HG02588 (cell line): ENCODE measurements around the gene RBM47.

ENCODE experiments used
- ATAC-seq: cut with Tn5 transposase; IDR thresholded peaks from one replicate; pipeline ENCODE4 v1.9.1; 2021; ENCODE audit warnings: mild to moderate bottlenecking, moderate library complexity; ENCODE audit not compliant: unreplicated experiment

The RBM47 gene

GRCh38 chr4:40626183-40626990, 3.3 kb downstream of the RBM47 start:
- no peak for ATAC-seq

- ATAC-seq = no peak
Observed at GRCh38 chr4:40623707-40624106, 6.0 kb downstream of the RBM47 start.

GRCh38 chr4:40622913-40623312, 6.8 kb downstream of the RBM47 start:
- ATAC-seq = no peak

GRCh38 chr4:40621592-40622512, 7.8 kb downstream of the RBM47 start:
- peak; percentile 63 for ATAC-seq

GRCh38 chr4:40621229-40621591, 8.5 kb downstream of the RBM47 start:
- ATAC-seq = peak; percentile 26

GRCh38 chr4:40619600-40619999, 10.1 kb downstream of the RBM47 start:
- no peak for ATAC-seq

- no peak for ATAC-seq
Observed at GRCh38 chr4:40617872-40618271, 11.8 kb downstream of the RBM47 start.

- no peak for ATAC-seq
Observed at GRCh38 chr4:40614031-40614430, 15.6 kb downstream of the RBM47 start.

- ATAC-seq = no peak
Observed at GRCh38 chr4:40613456-40613855, 16.2 kb downstream of the RBM47 start.

- ATAC-seq = no peak
Observed at GRCh38 chr4:40612831-40613230, 16.8 kb downstream of the RBM47 start.

- no peak for ATAC-seq
Observed at GRCh38 chr4:40612283-40612682, 17.4 kb downstream of the RBM47 start.

- no peak for ATAC-seq
Observed at GRCh38 chr4:40608628-40609027, 21.0 kb downstream of the RBM47 start.

GRCh38 chr4:40607221-40607620, 22.4 kb downstream of the RBM47 start:
- ATAC-seq = no peak

- ATAC-seq = no peak
Observed at GRCh38 chr4:40606239-40606767, 23.4 kb downstream of the RBM47 start.

- no peak for ATAC-seq
Observed at GRCh38 chr4:40603281-40603680, 26.4 kb downstream of the RBM47 start.

GRCh38 chr4:40601641-40602040, 28.0 kb downstream of the RBM47 start:
- no peak for ATAC-seq

- ATAC-seq = no peak
Observed at GRCh38 chr4:40600850-40601249, 28.8 kb downstream of the RBM47 start.

GRCh38 chr4:40599431-40599830, 30.2 kb downstream of the RBM47 start:
- ATAC-seq = no peak

- ATAC-seq = no peak
Observed at GRCh38 chr4:40596522-40596921, 33.1 kb downstream of the RBM47 start.

- ATAC-seq = no peak
Observed at GRCh38 chr4:40595981-40596380, 33.7 kb downstream of the RBM47 start.

GRCh38 chr4:40594261-40595178, 35.1 kb downstream of the RBM47 start:
- ATAC-seq = no peak
